HG02870 (cell line): ENCODE data around the gene ENPP6.
"Not testable (repeated sequence)": the region's sequence is repeated elsewhere in the genome, so short reads cannot be mapped to it uniquely, and the experiment has no call there.

Experiments
- ATAC-seq: cut with Tn5 transposase; IDR thresholded peaks from one replicate; pipeline ENCODE4 v1.9.1; 2021; ENCODE audit warnings: mild to moderate bottlenecking, moderate library complexity; ENCODE audit not compliant: unreplicated experiment

Gene ENPP6

DNA sequence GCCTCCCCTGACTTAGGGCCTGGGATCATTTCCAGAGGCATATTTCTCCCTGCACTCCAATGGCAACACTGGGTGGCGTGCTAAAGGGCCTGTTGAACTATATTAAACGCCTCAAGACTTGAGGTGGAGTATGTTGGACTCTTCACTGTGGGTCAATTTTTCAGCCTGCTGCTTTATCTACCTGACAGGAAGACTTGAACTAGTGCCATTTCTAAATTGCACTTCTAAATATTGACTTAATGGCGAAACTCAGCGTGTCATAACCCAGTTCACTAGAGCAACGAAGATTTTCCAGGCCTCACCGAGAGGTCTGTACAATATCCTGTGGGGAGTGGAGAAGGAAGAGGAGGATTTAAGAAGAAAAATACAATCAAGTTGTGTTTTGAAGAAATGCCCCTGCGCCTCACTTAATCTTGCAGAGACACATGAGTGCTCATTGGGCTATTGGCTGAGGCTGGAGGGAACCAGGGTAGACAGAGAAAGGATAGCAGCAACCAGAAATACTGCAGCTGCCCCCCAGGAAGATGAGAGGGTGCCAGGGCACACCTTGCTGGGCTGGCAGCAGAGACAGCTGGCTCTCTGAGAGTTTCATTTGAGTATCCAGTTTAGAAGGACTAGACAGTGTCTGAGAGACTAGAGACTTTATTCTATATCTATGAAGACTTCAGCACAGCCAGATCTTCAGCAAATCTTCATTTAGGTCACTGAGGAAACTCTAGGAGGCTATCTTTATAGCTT lies 67.4 kb downstream of the ENPP6 start:
- no peak for ATAC-seq

GRCh38 chr4:184148738-184149637 lies 68.7 kb downstream of the ENPP6 start:
- ATAC-seq, result no peak

- ATAC-seq, result no peak
Observed at GRCh38 chr4:184147858-184148737, 69.6 kb downstream of the ENPP6 start.

GRCh38 chr4:184146951-184147350 lies 70.7 kb downstream of the ENPP6 start:
- ATAC-seq, result no peak

DNA sequence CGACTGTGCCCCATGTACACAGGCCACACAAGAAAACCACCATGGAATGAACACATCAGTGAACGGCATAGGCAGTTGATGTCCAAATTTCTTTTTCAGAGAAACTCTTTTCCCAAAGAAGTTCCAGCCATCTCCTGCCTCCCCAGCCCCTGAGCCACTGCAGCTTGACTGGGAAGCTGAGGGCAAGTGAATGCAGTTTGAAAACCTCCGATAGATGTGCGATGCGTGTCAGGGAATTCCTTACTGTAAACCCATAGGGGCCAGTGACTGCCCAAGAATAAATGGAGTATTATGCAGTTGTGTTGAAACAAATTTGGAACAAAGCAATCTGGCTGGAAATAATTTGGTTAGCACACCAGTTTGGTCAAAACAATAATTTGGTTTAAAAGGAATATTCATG lies 72.1 kb downstream of the ENPP6 start:
- ATAC-seq, result no peak

DNA sequence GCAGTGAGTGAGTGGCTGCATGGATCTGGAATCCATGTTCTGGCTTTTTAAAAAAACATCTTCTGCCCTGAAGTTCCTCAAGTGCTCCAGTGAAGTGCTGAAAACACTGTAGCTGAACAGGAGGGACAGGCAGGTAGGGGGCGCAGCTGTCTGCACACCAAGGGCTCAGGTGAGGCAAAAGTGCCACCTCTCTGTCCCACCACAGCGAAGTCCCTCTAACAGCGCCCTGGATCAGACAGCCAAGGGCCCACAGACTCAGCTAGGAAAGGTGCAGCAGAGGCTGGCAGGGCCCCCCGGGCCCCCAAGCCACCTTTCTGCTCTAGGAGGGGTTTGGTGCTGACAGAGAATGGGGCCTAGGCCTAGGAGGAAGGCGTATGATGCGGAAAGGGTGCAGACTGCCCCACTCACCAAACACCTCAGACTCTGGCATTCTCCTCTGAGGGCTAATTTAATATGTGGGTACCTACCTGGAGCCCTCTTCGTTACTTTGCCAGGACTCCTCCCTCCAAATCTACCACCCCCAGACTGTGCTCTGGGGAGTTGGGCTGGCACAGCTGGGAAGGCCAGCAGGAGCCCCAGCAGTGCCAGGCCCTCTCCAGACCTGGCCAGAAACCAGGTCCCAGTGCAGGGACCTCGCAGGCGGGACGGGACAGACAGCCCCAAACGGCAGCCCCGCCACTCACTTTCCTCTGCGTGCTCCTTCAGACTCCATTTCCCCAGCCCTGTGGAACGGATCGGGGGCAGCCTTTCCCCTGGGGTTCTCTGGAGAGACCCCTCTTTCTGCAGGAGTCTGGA lies 73.7 kb downstream of the ENPP6 start:
- ATAC-seq, result no peak

DNA sequence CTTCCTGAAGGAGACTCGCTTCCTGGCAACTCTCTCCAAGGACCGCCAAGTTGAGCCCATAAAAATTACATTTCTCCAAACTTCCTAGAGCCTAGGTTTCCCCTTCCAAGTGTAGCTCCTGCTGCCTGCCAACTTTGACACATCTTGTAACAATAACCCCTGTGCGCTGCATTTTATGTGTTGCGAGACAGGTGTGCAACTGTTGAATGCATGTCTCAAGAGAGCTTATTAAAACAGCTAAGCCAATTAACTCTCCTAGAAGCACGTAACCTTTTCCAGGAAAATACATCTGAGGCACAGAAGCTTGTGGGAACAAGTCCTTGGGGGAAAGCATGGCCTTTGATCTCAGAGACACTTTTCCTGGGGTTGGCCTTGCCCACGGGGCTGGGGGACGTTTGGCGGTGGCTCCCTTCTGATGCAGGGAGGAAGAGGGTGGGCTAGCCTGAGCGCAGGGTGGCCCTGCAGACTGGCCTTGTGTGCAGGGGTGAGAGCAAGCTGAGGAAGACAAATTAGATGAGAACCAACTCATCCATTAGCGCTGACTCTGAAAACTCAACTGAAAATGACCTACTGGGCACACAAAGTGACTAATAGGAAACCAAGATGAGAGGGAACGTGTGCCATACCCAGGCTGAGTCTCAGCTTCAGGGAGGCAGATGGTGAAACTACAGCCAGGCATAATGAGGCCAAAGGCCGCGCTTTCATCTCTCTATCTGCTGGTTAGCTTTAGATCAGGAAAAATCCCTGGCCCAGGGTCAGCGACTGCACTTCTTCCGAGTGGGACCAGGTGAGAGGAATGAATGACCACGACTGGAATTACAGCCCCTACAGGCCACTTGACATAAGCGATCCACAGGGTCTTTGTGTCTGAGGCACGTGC lies 75.3 kb downstream of the ENPP6 start:
- ATAC-seq, result no peak

GRCh38 chr4:184140901-184141300 lies 76.8 kb downstream of the ENPP6 start:
- ATAC-seq, result not testable (repeated sequence)

DNA sequence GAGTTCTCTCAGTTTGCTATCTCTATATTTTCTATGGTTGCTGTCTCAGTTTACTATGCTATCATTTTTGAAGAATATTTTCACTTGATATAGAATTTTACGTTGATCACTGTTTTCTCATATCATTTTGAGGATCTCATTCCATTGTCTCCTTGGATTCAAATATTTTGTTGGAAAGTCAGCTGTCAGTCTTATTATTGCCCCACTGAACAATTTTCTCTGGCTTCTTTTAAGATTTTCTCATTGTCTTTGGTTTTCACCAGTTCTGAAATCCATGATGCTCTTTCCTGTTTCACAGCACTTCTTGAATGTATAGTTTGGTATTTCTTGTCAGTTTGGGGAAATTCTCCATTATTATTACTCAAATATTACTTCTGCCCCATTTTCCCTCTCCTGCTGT lies 81.1 kb downstream of the ENPP6 start:
- no peak for ATAC-seq

DNA sequence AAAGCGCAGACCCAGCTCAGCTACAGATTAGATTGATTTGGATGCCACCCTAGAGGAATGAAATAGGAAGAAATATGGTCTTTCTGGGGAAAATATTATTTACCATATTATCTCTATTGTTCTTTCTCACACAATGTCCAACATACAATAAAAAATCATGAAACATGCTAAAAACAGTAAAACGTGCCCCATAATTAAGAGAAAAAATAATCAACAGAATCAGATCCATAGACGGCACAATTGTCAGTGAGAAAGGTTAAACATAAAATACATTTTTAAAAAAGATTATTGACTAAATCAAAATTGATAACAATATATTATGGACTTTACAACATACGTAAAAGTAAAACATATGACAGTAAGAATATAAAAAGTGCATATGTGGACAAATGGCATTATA lies 90.9 kb downstream of the ENPP6 start:
- no peak for ATAC-seq

- no peak for ATAC-seq
Observed at GRCh38 chr4:184122631-184123408, 94.9 kb downstream of the ENPP6 start.

DNA sequence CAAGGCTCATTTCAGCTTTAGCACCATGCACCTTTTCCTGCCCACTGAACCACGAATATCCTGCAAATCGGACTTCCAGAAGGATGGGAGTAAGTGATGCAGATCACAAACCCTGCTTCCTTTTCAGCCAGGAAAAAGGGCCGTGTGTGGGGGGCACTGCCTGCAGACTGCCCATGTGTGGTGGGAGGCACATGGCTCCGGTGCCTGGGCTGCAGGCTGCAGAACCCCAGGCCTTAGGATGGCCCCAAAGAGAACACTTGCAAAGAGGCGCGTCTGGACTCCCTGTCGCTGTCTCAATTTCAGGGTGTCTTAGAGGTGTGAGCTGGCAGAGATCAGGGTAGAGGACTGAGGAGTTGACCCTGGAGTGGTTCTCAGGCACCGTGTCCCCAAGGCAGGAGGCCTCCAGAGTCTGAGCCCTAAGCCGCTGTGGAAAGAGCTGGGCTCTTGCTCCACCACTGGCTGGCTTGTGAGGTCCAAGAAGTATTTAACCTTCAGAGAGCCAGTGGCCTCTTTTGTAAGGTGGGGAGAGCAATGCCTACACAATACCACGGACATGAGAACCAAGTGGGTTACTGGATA lies 97.0 kb downstream of the ENPP6 start:
- ATAC-seq, result no peak

GRCh38 chr4:184117662-184118199 lies 99.9 kb downstream of the ENPP6 start:
- no peak for ATAC-seq

- no peak for ATAC-seq
Observed at GRCh38 chr4:184115399-184115798, 102.3 kb downstream of the ENPP6 start.

DNA sequence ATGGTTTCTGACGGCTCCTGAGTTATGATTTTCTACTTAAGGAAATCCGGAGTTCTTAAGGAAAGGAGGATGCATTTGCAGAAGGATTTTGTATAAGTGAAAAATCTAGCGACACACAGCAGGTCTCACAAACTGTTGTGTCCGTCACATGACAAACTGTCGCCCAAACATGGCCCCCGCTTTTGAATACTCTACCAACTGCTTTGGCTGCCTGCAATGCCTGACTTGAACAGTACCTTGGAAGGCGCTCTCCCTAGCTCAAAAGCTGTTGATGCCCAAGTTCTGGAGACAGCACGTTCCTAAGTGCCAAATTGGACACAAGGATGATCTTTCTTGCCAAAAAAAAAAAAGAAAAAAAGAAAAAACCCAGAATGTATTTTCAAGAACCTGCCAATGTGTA lies 103.2 kb downstream of the ENPP6 start:
- ATAC-seq, result no peak

DNA sequence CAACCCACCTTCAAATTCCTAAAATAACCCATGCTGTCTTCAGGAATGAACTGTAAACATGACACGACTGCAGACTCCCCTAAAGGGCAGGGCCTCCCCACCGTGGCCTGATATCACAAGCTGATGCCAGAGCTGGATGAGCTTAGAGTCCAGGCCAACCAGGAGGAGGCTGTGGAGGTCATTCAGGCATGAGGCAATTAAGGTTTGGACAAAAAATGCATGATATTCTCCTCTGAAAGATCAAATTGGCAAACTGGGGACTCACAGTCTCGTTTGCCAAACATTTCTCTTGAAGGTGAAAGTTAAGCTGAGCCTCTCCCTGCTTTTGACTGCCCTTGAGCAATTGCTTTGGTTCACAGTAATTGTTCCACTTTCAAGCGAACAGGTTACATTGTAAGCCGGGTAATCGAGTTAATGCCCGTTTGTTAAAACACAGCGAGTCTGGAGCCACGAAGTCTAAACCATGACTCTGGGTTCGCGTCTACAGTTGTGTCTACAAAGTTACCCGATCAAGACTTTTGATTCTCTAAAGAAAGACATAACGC lies 105.6 kb downstream of the ENPP6 start:
- ATAC-seq, result no peak

DNA sequence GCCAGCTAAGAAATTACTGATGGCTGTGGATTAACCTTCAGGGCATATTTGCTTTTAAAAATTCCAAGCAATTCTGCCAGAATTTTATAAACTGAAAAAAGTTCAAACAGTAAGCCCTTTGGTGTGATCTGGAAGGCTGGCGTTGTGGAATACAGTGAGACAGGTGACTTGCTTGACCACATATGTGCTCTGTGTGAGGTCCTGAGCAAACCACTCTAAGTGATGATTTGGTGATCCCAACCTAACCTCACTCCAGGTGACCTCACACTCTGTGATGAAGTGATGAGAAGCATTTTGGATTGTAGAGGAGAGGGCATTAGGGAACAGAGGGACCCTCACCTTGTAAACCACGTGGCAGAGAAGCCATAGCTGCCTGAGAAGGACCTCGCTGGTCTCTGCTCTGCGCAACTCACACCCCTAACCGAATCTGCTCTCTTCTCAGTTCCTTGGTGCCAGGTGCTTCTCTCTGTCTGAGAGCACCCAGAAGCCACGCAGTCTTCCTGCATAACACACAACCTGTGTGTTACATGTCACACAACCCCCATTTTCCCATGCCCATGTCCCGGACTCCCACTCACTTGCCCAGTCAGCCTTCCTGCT lies 106.3 kb downstream of the ENPP6 start:
- no peak for ATAC-seq
